SK-N-SH (cell line): ENCODE measurements around the gene WHAMM. TPM values are rescaled to one million over a fixed set of nuclear protein-coding genes. Genes with fewer than 3 reads are reported as not detected.

Source experiments
- CTCF ChIA-PET: fragments of 300-600, 350-600 bp; formaldehyde crosslinking; extraction: SDS; loops from one replicate; lab custom pipeline; 2021; lab: Yijun Ruan, JAX
- POLR2A ChIA-PET: fragments of 350-600 bp; sonication (Branson Sonifier 250); formaldehyde crosslinking; extraction: SDS; loops from one replicate; lab custom pipeline; 2020; ENCODE audit warnings: antibody characterized with exemption, inconsistent platforms; lab: Yijun Ruan, JAX
- DNase-seq: peaks from one replicate; pipeline ENCODE4 v3.0.0; 2012
- H2AFZ ChIP-seq: fragments of 200-600 bp; sonication (generic); 2 replicates; pipeline ENCODE4 v1.8.1; 2016; ENCODE audit warnings: antibody characterized with exemption, mild to moderate bottlenecking, low read depth
- H3F3A ChIP-seq: fragments of 200-600 bp; sonication (generic); replicated peaks from 2 replicates; pipeline ENCODE3; 2016; ENCODE audit warnings: antibody characterized with exemption, mild to moderate bottlenecking; ENCODE audit not compliant: insufficient read depth
- H3K27ac ChIP-seq, 2 experiments: fragments of 200-500 bp in 1 of 2; fragments of 200-600 bp in 1 of 2; sonication (Bioruptor generic) in 1 of 2; sonication (generic), shearing (Covaris generic) in 1 of 2; 2 replicates each; pipeline versions ENCODE4 v1.5.1 to v1.6.1; 2014 to 2016; ENCODE audit warnings: low read depth in 2 of 2, inconsistent platforms in 1 of 2, low read length in 1 of 2, mild to moderate bottlenecking in 1 of 2, mixed read lengths in 1 of 2
- H3K27me3 ChIP-seq: fragments of 200-600 bp; sonication (generic), shearing (Covaris generic); 2 replicates; pipeline ENCODE4 v1.6.1; 2016; ENCODE audit warnings: mixed run types; ENCODE audit not compliant: insufficient read depth
- H3K36me3 ChIP-seq, 2 experiments: fragments of 200-500 bp in 1 of 2; fragments of 200-600 bp in 1 of 2; sonication (Bioruptor generic) in 1 of 2; sonication (generic) in 1 of 2; replicated peaks in 1 of 2; 2 replicates each; pipeline versions ENCODE3 to v1.5.1; 2014 to 2016; ENCODE audit warnings: low read length in 1 of 2, mild to moderate bottlenecking in 1 of 2; ENCODE audit not compliant: insufficient read depth in 2 of 2, control insufficient read depth in 1 of 2
- H3K4me1 ChIP-seq, 2 experiments: fragments of 200-500 bp in 1 of 2; fragments of 200-600 bp in 1 of 2; sonication (Bioruptor generic) in 1 of 2; sonication (generic), shearing (Covaris generic) in 1 of 2; 2 replicates each; pipeline versions ENCODE4 v1.5.1 to v1.6.1; 2014 to 2016; ENCODE audit warnings: low read depth in 1 of 2, low read length in 1 of 2, mixed run types in 1 of 2; ENCODE audit not compliant: insufficient read depth in 2 of 2, control insufficient read depth in 1 of 2
- H3K4me2 ChIP-seq: fragments of 200-600 bp; sonication (generic), shearing (Covaris generic); 2 replicates; pipeline ENCODE4 v1.6.1; 2017; ENCODE audit warnings: mixed run types
- H3K4me3 ChIP-seq, 2 experiments: fragments of 200-500 bp in 1 of 2; fragments of 200-600 bp in 1 of 2; sonication (Bioruptor generic) in 1 of 2; sonication (generic), shearing (Covaris generic) in 1 of 2; 2 replicates each; pipeline versions ENCODE4 v1.5.1 to v1.8.1; 2014 to 2016; ENCODE audit warnings: low read depth in 2 of 2, inconsistent platforms in 1 of 2, low read length in 1 of 2, mild to moderate bottlenecking in 1 of 2, mixed read lengths in 1 of 2, moderate library complexity in 1 of 2
- H3K79me2 ChIP-seq: fragments of 200-600 bp; sonication (generic); 2 replicates; pipeline ENCODE4 v1.8.1; 2017; ENCODE audit warnings: mild to moderate bottlenecking; ENCODE audit not compliant: insufficient read depth
- H3K9ac ChIP-seq: fragments of 200-600 bp; sonication (generic); 2 replicates; pipeline ENCODE4 v1.6.1; 2017; ENCODE audit warnings: mixed run types
- H3K9me2 ChIP-seq: fragments of 200-600 bp; sonication (generic); 2 replicates; pipeline ENCODE4 v1.6.1; 2017; ENCODE audit warnings: mixed run types
- H3K9me3 ChIP-seq: fragments of 200-600 bp; sonication (generic); 2 replicates; pipeline ENCODE4 v1.6.1; 2017; ENCODE audit warnings: mixed run types, mild to moderate bottlenecking, moderate library complexity
- H4K20me1 ChIP-seq: fragments of 200-600 bp; sonication (generic); 2 replicates; pipeline ENCODE4 v1.6.1; 2017; ENCODE audit warnings: mild to moderate bottlenecking, mixed run types; ENCODE audit not compliant: insufficient read depth
- CTCF ChIP-seq: fragments of 200-600 bp; sonication (generic); IDR thresholded peaks from 2 replicates; pipeline ENCODE4 v1.6.1; 2017; ENCODE audit warnings: antibody characterized with exemption, mild to moderate bottlenecking, moderate library complexity
- EP300 ChIP-seq, 2 experiments: IDR thresholded peaks; 2 replicates each; pipeline versions ENCODE4 v1.4.0 to v1.6.1; 2012; ENCODE audit warnings: borderline replicate concordance in 1 of 2, low read depth in 1 of 2, low read length in 1 of 2
- FOXJ3 ChIP-seq: sonication (generic); formaldehyde crosslinking; IDR thresholded peaks from 2 replicates; pipeline ENCODE4 v1.5.1; 2020; ENCODE audit warnings: mild to moderate bottlenecking, missing genetic modification reagents
- IRF3 ChIP-seq: fragments of 150-350 bp; IDR thresholded peaks from 2 replicates; pipeline ENCODE4 v1.6.1; 2016; ENCODE audit warnings: mild to moderate bottlenecking, low read depth, low read length
- JUND ChIP-seq: IDR thresholded peaks from 2 replicates; pipeline ENCODE4 v1.4.0; 2012
- MEF2A ChIP-seq: IDR thresholded peaks from 2 replicates; pipeline ENCODE4 v1.4.0; 2012; ENCODE audit warnings: low read depth, borderline replicate concordance
- MXI1 ChIP-seq: IDR thresholded peaks from 2 replicates; pipeline ENCODE4 v1.6.1; 2012; ENCODE audit warnings: mild to moderate bottlenecking, low read depth, low read length, improper control_type of control experiment
- NFIC ChIP-seq: IDR thresholded peaks from 2 replicates; pipeline ENCODE4 v1.4.0; 2012; ENCODE audit warnings: borderline replicate concordance
- POLR2AphosphoS5 ChIP-seq: IDR thresholded peaks from 2 replicates; pipeline ENCODE4 v1.6.1; 2012; ENCODE audit warnings: low read depth, low read length
- RAD21 ChIP-seq: IDR thresholded peaks from 2 replicates; pipeline ENCODE4 v1.6.1; 2012; ENCODE audit warnings: mild to moderate bottlenecking, low read length
- RCOR1 ChIP-seq: fragments of 150-350 bp; IDR thresholded peaks from 2 replicates; pipeline ENCODE4 v1.6.1; 2017; ENCODE audit warnings: antibody characterized with exemption, low read length
- REST ChIP-seq: IDR thresholded peaks from 2 replicates; pipeline ENCODE4 v1.6.1; 2012; ENCODE audit warnings: mild to moderate bottlenecking, low read depth, low read length, moderate library complexity
- RXRA ChIP-seq: IDR thresholded peaks from 2 replicates; pipeline ENCODE4 v1.4.0; 2012; ENCODE audit warnings: low read depth, mild to moderate bottlenecking, borderline replicate concordance
- SIN3A ChIP-seq: IDR thresholded peaks from 2 replicates; pipeline ENCODE4 v1.6.1; 2012; ENCODE audit warnings: low read depth, mild to moderate bottlenecking, low read length, moderate library complexity, borderline replicate concordance
- SMC3 ChIP-seq: IDR thresholded peaks from 2 replicates; pipeline ENCODE4 v1.6.1; 2012; ENCODE audit warnings: low read depth, low read length, improper control_type of control experiment
- TEAD4 ChIP-seq: IDR thresholded peaks from 2 replicates; pipeline ENCODE4 v1.4.0; 2012; ENCODE audit warnings: mild to moderate bottlenecking, borderline replicate concordance; ENCODE audit not compliant: insufficient read depth
- USF1 ChIP-seq: IDR thresholded peaks from 2 replicates; pipeline ENCODE4 v1.4.0; 2012; ENCODE audit warnings: low read depth, borderline replicate concordance
- YY1 ChIP-seq: IDR thresholded peaks from 2 replicates; pipeline ENCODE4 v1.4.0; 2012; ENCODE audit warnings: low read depth, mild to moderate bottlenecking
- WGBS: methylation state at CpG from one replicate; pipeline ENCODE4 v1.1.6; 2017; ENCODE audit warnings: low lambda C conversion rate; 5-methylcytosine and 5-hydroxymethylcytosine counted together
- polyA plus RNA-seq, 3 experiments: library from polyadenylated mRNA; depleted of rRNA; stranded (reverse); fragments of >200 nt; gene quantifications; 2 replicates each; pipeline ENCODE4 v1.2.3, GENCODE V29; 2012

Gene WHAMM
- polyA plus RNA-seq, 1 of the 3 experiments (the other 2 are of a cell fraction): 2.3 TPM

GRCh38 chr15:82871832-82872484, 62.5 kb downstream of the WHAMM start:
- Histone ChIP-seq H3K36me3 (peaks cover 0 to 7% of the 10 kb centered on the region in 2 experiments), H3K4me3 (no peak overlapping the region), H3K9me3 (no peaks in the 10 kb centered on the region), H4K20me1 (no peaks in the 10 kb centered on the region), H3K4me1 (no peaks in the 10 kb centered on the region; a peak in 1 of 4 replicates), H3K9me2 (no peaks in the 10 kb centered on the region), H3K27ac (no peak overlapping the region), H2AFZ (no peak overlapping the region), H3F3A (no peaks in the 10 kb centered on the region), H3K79me2 (no peaks in the 10 kb centered on the region), H3K27me3 (no peaks in the 10 kb centered on the region), H3K4me2 (no peak overlapping the region), H3K9ac (no peak overlapping the region)
- POLR2A ChIA-PET: no interaction called here
- CTCF ChIA-PET: interaction anchor here (1.9 kb wide), 1 partner anchor 10 kb away, joined by 4 read pairs; no protein-coding TSS in a partner anchor
- TF ChIP-seq RXRA: no peak
- TF ChIP-seq CTCF: no peak
- no peak for TF ChIP-seq TEAD4
- TF ChIP-seq FOXJ3: no peak
- TF ChIP-seq RCOR1: no peak
- no peak for TF ChIP-seq MEF2A
- TF ChIP-seq YY1: no peak
- no peak for TF ChIP-seq POLR2AphosphoS5
- DNase-seq: no peak
- WGBS: 83% methylated on average over 6 of the region's 7 CpGs

GRCh38 chr15:82873000-82873680, 63.7 kb downstream of the WHAMM start:
- no peaks in the 10 kb centered on the region for H4K20me1 ChIP-seq
- peaks cover 0 to 2% of the 10 kb centered on the region in 2 experiments; a peak in 2 of 4 replicates for H3K4me1 ChIP-seq
- ChIA-PET POLR2A (no interaction called here), CTCF (interaction anchor here (1.9 kb wide), 1 partner anchor 11 kb away, joined by 4 read pairs; no protein-coding TSS in a partner anchor)
- no peak overlapping the region for H3K9ac ChIP-seq
- H3K27ac ChIP-seq: no peak overlapping the region
- H3K79me2 ChIP-seq: no peaks in the 10 kb centered on the region
- no peak for DNase-seq
- peaks cover 0 to 7% of the 10 kb centered on the region in 2 experiments for H3K36me3 ChIP-seq
- no peaks in the 10 kb centered on the region for H3K9me3 ChIP-seq
- WGBS: 73% methylated on average over 6 of the region's 7 CpGs
- no peak overlapping the region for H2AFZ ChIP-seq
- H3K27me3 ChIP-seq: no peaks in the 10 kb centered on the region
- H3K4me3 ChIP-seq: no peak overlapping the region
- no peaks in the 10 kb centered on the region for H3K9me2 ChIP-seq
- no peak overlapping the region for H3K4me2 ChIP-seq
- H3F3A ChIP-seq: no peaks in the 10 kb centered on the region
- TF ChIP-seq JUND (no peak), IRF3 (no peak), MEF2A (no peak), EP300 (IDR thresholded peaks at IDR 0.05; ENCODE audit: borderline replicate concordance in 1 of 2, low read depth in 1 of 2, low read length in 1 of 2) (no peak), RAD21 (no peak), SMC3 (no peak), FOXJ3 (no peak), USF1 (no peak), NFIC (no peak), REST (no peak), MXI1 (no peak), SIN3A (no peak)
